Osteoblast (primary cell): ENCODE results near the gene EIF2D. TPM values are rescaled to one million over a fixed set of nuclear protein-coding genes. Genes with fewer than 3 reads are reported as not detected.

Experiments
- DNase-seq: peaks from one replicate; pipeline ENCODE4 v3.0.0; 2011; ENCODE audit warnings: low spot score, mixed read lengths; ENCODE audit not compliant: insufficient read length; ENCODE audit errors: missing footprints
- H2AFZ ChIP-seq: 2 replicates; pipeline ENCODE4 v1.6.0; 2011; ENCODE audit warnings: mild to moderate bottlenecking, low read length
- H3K27ac ChIP-seq: 2 replicates; pipeline ENCODE4 v1.5.1; 2011; ENCODE audit warnings: mild to moderate bottlenecking, low read depth, low read length, moderate library complexity
- H3K27me3 ChIP-seq: 2 replicates; pipeline ENCODE4 v1.6.0; 2012; ENCODE audit warnings: mild to moderate bottlenecking, control low read depth, inconsistent platforms, low read length, moderate library complexity; ENCODE audit not compliant: insufficient read depth
- H3K36me3 ChIP-seq: 2 replicates; pipeline ENCODE4 v1.5.1; 2011; ENCODE audit warnings: mild to moderate bottlenecking, low read length, control low read depth, moderate library complexity; ENCODE audit not compliant: insufficient read depth
- H3K4me1 ChIP-seq: 2 replicates; pipeline ENCODE4 v1.5.1; 2011; ENCODE audit warnings: mild to moderate bottlenecking, low read length, control low read depth, moderate library complexity; ENCODE audit not compliant: insufficient read depth
- H3K4me2 ChIP-seq: 2 replicates; pipeline ENCODE4 v1.6.0; 2011; ENCODE audit warnings: mild to moderate bottlenecking, low read length; ENCODE audit not compliant: insufficient read depth
- H3K4me3 ChIP-seq: fragments of 200-600 bp; sonication (generic); 3 replicates; pipeline ENCODE4 v1.5.1; 2012; ENCODE audit warnings: mild to moderate bottlenecking, low read length, inconsistent platforms; ENCODE audit not compliant: insufficient read depth
- H3K79me2 ChIP-seq: 2 replicates; pipeline ENCODE4 v1.6.0; 2012; ENCODE audit warnings: mild to moderate bottlenecking, low read length, control low read depth, inconsistent platforms; ENCODE audit not compliant: insufficient read depth
- H3K9me3 ChIP-seq: 2 replicates; pipeline ENCODE4 v1.5.1; 2011; ENCODE audit warnings: low read depth, low read length, control low read depth
- H4K20me1 ChIP-seq: 2 replicates; pipeline ENCODE4 v1.6.0; 2012; ENCODE audit warnings: mild to moderate bottlenecking, low read length, control low read depth; ENCODE audit not compliant: insufficient read depth
- CTCF ChIP-seq: IDR thresholded peaks from 2 replicates; pipeline ENCODE4 v1.5.1; 2011; ENCODE audit warnings: mild to moderate bottlenecking, low read depth, low read length, moderate library complexity; ENCODE audit errors: extremely low read depth
- total RNA-seq: library from RNA; depleted of rRNA; stranded (reverse); fragments of >200 nt; gene quantifications from 2 replicates; pipeline ENCODE4 v1.2.3, GENCODE V29; 2012

Gene EIF2D
- total RNA-seq, 1 donor = 52.8 TPM

- H3K9me3 ChIP-seq = no peaks in the 10 kb centered on the region
- peak; percentile 85 for TF ChIP-seq CTCF
- no peak for DNase-seq
These were observed 4.1 kb downstream of the EIF2D start for GRCh38 chr1:206608108-206608698.

GRCh38 chr1:206606867-206607266 is 5.4 kb downstream of the EIF2D start:
- H3K4me2 ChIP-seq = no peak overlapping the region
- peaks cover 51% of the 10 kb centered on the region for H3K36me3 ChIP-seq
- no peaks in the 10 kb centered on the region for H3K9me3 ChIP-seq
- peaks cover 12% of the 10 kb centered on the region for H3K79me2 ChIP-seq
- no peak overlapping the region for H3K27ac ChIP-seq
- peak; percentile 43 for TF ChIP-seq CTCF
- no peak overlapping the region for H3K4me3 ChIP-seq
- no peak overlapping the region for H2AFZ ChIP-seq
- no peaks in the 10 kb centered on the region for H3K27me3 ChIP-seq
- H4K20me1 ChIP-seq = no peaks in the 10 kb centered on the region
- H3K4me1 ChIP-seq = peaks cover 9% of the 10 kb centered on the region
- DNase-seq = no peak

More at GRCh38 chr1:206608108-206608698, 4.1 kb downstream of the EIF2D start:
- Histone ChIP-seq H4K20me1 (no peaks in the 10 kb centered on the region), H3K36me3 (peaks cover 38% of the 10 kb centered on the region), H3K27ac (no peak overlapping the region), H3K4me3 (no peak overlapping the region), H3K27me3 (no peaks in the 10 kb centered on the region), H2AFZ (no peak overlapping the region), H3K4me1 (peaks cover 10% of the 10 kb centered on the region), H3K4me2 (no peak overlapping the region), H3K79me2 (peaks cover 15% of the 10 kb centered on the region)

- H3K4me1 ChIP-seq = peaks cover 4% of the 10 kb centered on the region
- H2AFZ ChIP-seq = no peak overlapping the region
- no peak overlapping the region for H3K4me3 ChIP-seq
- no peaks in the 10 kb centered on the region for H4K20me1 ChIP-seq
- no peaks in the 10 kb centered on the region for H3K79me2 ChIP-seq
- no peak overlapping the region for H3K4me2 ChIP-seq
- H3K27ac ChIP-seq = no peak overlapping the region
- DNase-seq = no peak
- H3K36me3 ChIP-seq = peaks cover 59% of the 10 kb centered on the region
- no peak for TF ChIP-seq CTCF
- H3K27me3 ChIP-seq = no peaks in the 10 kb centered on the region
- H3K9me3 ChIP-seq = no peaks in the 10 kb centered on the region
These were observed 7.4 kb downstream of the EIF2D start for GRCh38 chr1:206604861-206605260.

- Histone ChIP-seq H3K4me3 (no peak overlapping the region), H4K20me1 (no peaks in the 10 kb centered on the region), H3K9me3 (no peaks in the 10 kb centered on the region), H3K27me3 (no peaks in the 10 kb centered on the region), H2AFZ (no peak overlapping the region), H3K4me1 (peaks cover 4% of the 10 kb centered on the region), H3K36me3 (peaks cover 71% of the 10 kb centered on the region), H3K27ac (no peak overlapping the region), H3K4me2 (no peak overlapping the region), H3K79me2 (no peaks in the 10 kb centered on the region)
- no peak for DNase-seq
- no peak for TF ChIP-seq CTCF
These were observed 11.7 kb downstream of the EIF2D start for GRCh38 chr1:206600527-206600926.
